SK-N-SH (cell line): ENCODE results near the gene ZDHHC8. TPM values are rescaled to one million over a fixed set of nuclear protein-coding genes. Genes with fewer than 3 reads are reported as not detected.

Experiments used
- CTCF ChIA-PET: fragments of 300-600, 350-600 bp; formaldehyde crosslinking; extraction: SDS; loops from one replicate; lab custom pipeline; 2021; lab: Yijun Ruan, JAX
- POLR2A ChIA-PET: fragments of 350-600 bp; sonication (Branson Sonifier 250); formaldehyde crosslinking; extraction: SDS; loops from one replicate; lab custom pipeline; 2020; ENCODE audit warnings: antibody characterized with exemption, inconsistent platforms; lab: Yijun Ruan, JAX
- DNase-seq: peaks from one replicate; pipeline ENCODE4 v3.0.0; 2012
- H2AFZ ChIP-seq: fragments of 200-600 bp; sonication (generic); 2 replicates; pipeline ENCODE4 v1.8.1; 2016; ENCODE audit warnings: antibody characterized with exemption, mild to moderate bottlenecking, low read depth
- H3F3A ChIP-seq: fragments of 200-600 bp; sonication (generic); replicated peaks from 2 replicates; pipeline ENCODE3; 2016; ENCODE audit warnings: antibody characterized with exemption, mild to moderate bottlenecking; ENCODE audit not compliant: insufficient read depth
- H3K27ac ChIP-seq, 2 experiments: fragments of 200-500 bp in 1 of 2; fragments of 200-600 bp in 1 of 2; sonication (Bioruptor generic) in 1 of 2; sonication (generic), shearing (Covaris generic) in 1 of 2; 2 replicates each; pipeline versions ENCODE4 v1.5.1 to v1.6.1; 2014 to 2016; ENCODE audit warnings: low read depth in 2 of 2, inconsistent platforms in 1 of 2, low read length in 1 of 2, mild to moderate bottlenecking in 1 of 2, mixed read lengths in 1 of 2
- H3K27me3 ChIP-seq: fragments of 200-600 bp; sonication (generic), shearing (Covaris generic); 2 replicates; pipeline ENCODE4 v1.6.1; 2016; ENCODE audit warnings: mixed run types; ENCODE audit not compliant: insufficient read depth
- H3K36me3 ChIP-seq, 2 experiments: fragments of 200-500 bp in 1 of 2; fragments of 200-600 bp in 1 of 2; sonication (Bioruptor generic) in 1 of 2; sonication (generic) in 1 of 2; replicated peaks in 1 of 2; 2 replicates each; pipeline versions ENCODE3 to v1.5.1; 2014 to 2016; ENCODE audit warnings: low read length in 1 of 2, mild to moderate bottlenecking in 1 of 2; ENCODE audit not compliant: insufficient read depth in 2 of 2, control insufficient read depth in 1 of 2
- H3K4me1 ChIP-seq, 2 experiments: fragments of 200-500 bp in 1 of 2; fragments of 200-600 bp in 1 of 2; sonication (Bioruptor generic) in 1 of 2; sonication (generic), shearing (Covaris generic) in 1 of 2; 2 replicates each; pipeline versions ENCODE4 v1.5.1 to v1.6.1; 2014 to 2016; ENCODE audit warnings: low read depth in 1 of 2, low read length in 1 of 2, mixed run types in 1 of 2; ENCODE audit not compliant: insufficient read depth in 2 of 2, control insufficient read depth in 1 of 2
- H3K4me2 ChIP-seq: fragments of 200-600 bp; sonication (generic), shearing (Covaris generic); 2 replicates; pipeline ENCODE4 v1.6.1; 2017; ENCODE audit warnings: mixed run types
- H3K4me3 ChIP-seq, 2 experiments: fragments of 200-500 bp in 1 of 2; fragments of 200-600 bp in 1 of 2; sonication (Bioruptor generic) in 1 of 2; sonication (generic), shearing (Covaris generic) in 1 of 2; 2 replicates each; pipeline versions ENCODE4 v1.5.1 to v1.8.1; 2014 to 2016; ENCODE audit warnings: low read depth in 2 of 2, inconsistent platforms in 1 of 2, low read length in 1 of 2, mild to moderate bottlenecking in 1 of 2, mixed read lengths in 1 of 2, moderate library complexity in 1 of 2
- H3K79me2 ChIP-seq: fragments of 200-600 bp; sonication (generic); 2 replicates; pipeline ENCODE4 v1.8.1; 2017; ENCODE audit warnings: mild to moderate bottlenecking; ENCODE audit not compliant: insufficient read depth
- H3K9ac ChIP-seq: fragments of 200-600 bp; sonication (generic); 2 replicates; pipeline ENCODE4 v1.6.1; 2017; ENCODE audit warnings: mixed run types
- H3K9me2 ChIP-seq: fragments of 200-600 bp; sonication (generic); 2 replicates; pipeline ENCODE4 v1.6.1; 2017; ENCODE audit warnings: mixed run types
- H3K9me3 ChIP-seq: fragments of 200-600 bp; sonication (generic); 2 replicates; pipeline ENCODE4 v1.6.1; 2017; ENCODE audit warnings: mixed run types, mild to moderate bottlenecking, moderate library complexity
- H4K20me1 ChIP-seq: fragments of 200-600 bp; sonication (generic); 2 replicates; pipeline ENCODE4 v1.6.1; 2017; ENCODE audit warnings: mild to moderate bottlenecking, mixed run types; ENCODE audit not compliant: insufficient read depth
- CTCF ChIP-seq: fragments of 200-600 bp; sonication (generic); IDR thresholded peaks from 2 replicates; pipeline ENCODE4 v1.6.1; 2017; ENCODE audit warnings: antibody characterized with exemption, mild to moderate bottlenecking, moderate library complexity
- ELF1 ChIP-seq: IDR thresholded peaks from 2 replicates; pipeline ENCODE4 v1.4.0; 2012
- IRF3 ChIP-seq: fragments of 150-350 bp; IDR thresholded peaks from 2 replicates; pipeline ENCODE4 v1.6.1; 2016; ENCODE audit warnings: mild to moderate bottlenecking, low read depth, low read length
- NRF1 ChIP-seq: IDR thresholded peaks from 2 replicates; pipeline ENCODE4 v1.6.1; 2012; ENCODE audit warnings: low read depth, mild to moderate bottlenecking, low read length
- POLR2AphosphoS5 ChIP-seq: IDR thresholded peaks from 2 replicates; pipeline ENCODE4 v1.6.1; 2012; ENCODE audit warnings: low read depth, low read length
- TAF1 ChIP-seq: IDR thresholded peaks from 2 replicates; pipeline ENCODE4 v1.6.1; 2012; ENCODE audit warnings: low read depth, mild to moderate bottlenecking, low read length, moderate library complexity, borderline replicate concordance
- YY1 ChIP-seq: IDR thresholded peaks from 2 replicates; pipeline ENCODE4 v1.4.0; 2012; ENCODE audit warnings: low read depth, mild to moderate bottlenecking
- WGBS: methylation state at CpG from one replicate; pipeline ENCODE4 v1.1.6; 2017; ENCODE audit warnings: low lambda C conversion rate; 5-methylcytosine and 5-hydroxymethylcytosine counted together
- polyA plus RNA-seq, 3 experiments: library from polyadenylated mRNA; depleted of rRNA; stranded (reverse); fragments of >200 nt; gene quantifications; 2 replicates each; pipeline ENCODE4 v1.2.3, GENCODE V29; 2012
- TF ChIP-seq, protein P1 (sequence below): IDR thresholded peaks from 2 replicates; pipeline ENCODE4 v1.6.1; 2012; ENCODE audit warnings: mild to moderate bottlenecking, low read depth, low read length, moderate library complexity

The ZDHHC8 gene
- polyA plus RNA-seq, 1 of the 3 experiments (the other 2 are of a cell fraction) = 65.3 TPM

DNA sequence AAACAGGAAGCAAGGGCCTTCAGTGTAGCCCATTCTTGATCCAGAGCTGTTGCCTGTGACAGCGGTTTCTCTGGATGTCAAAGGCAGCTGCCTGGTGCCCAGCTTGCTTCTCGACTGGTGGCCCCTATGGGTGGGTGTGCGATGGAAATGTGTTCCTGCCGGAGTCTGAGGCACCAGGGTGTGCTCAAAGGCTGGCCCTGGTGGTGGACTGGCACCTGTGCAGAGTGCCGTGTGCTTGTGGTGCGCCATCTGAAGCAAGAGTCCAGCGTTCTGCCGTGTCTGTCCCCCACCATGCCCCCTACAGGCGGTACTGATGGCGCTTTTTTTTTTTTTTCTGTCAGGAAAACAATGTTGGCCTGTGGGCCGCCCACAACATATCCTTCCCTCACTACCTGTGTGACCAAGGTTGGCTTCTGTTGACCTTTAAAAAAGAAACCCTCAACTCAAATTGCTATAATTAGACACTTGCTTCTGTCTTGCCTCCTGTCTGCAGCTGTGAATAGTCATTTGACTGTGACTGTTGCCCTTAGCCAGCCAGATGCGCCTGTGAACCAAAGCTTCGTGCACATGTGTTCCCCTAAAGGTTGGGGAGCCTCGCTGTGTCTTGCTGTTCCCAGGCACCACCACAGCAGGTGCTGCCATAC lies 20.4 kb upstream of the ZDHHC8 start (continued):
- TF ChIP-seq CTCF = peak; percentile 61
- TF ChIP-seq IRF3 = no peak
- TF ChIP-seq TAF1 = no peak
- no peak for TF ChIP-seq YY1
- no peak for TF ChIP-seq NRF1
- TF ChIP-seq, protein P1, sequence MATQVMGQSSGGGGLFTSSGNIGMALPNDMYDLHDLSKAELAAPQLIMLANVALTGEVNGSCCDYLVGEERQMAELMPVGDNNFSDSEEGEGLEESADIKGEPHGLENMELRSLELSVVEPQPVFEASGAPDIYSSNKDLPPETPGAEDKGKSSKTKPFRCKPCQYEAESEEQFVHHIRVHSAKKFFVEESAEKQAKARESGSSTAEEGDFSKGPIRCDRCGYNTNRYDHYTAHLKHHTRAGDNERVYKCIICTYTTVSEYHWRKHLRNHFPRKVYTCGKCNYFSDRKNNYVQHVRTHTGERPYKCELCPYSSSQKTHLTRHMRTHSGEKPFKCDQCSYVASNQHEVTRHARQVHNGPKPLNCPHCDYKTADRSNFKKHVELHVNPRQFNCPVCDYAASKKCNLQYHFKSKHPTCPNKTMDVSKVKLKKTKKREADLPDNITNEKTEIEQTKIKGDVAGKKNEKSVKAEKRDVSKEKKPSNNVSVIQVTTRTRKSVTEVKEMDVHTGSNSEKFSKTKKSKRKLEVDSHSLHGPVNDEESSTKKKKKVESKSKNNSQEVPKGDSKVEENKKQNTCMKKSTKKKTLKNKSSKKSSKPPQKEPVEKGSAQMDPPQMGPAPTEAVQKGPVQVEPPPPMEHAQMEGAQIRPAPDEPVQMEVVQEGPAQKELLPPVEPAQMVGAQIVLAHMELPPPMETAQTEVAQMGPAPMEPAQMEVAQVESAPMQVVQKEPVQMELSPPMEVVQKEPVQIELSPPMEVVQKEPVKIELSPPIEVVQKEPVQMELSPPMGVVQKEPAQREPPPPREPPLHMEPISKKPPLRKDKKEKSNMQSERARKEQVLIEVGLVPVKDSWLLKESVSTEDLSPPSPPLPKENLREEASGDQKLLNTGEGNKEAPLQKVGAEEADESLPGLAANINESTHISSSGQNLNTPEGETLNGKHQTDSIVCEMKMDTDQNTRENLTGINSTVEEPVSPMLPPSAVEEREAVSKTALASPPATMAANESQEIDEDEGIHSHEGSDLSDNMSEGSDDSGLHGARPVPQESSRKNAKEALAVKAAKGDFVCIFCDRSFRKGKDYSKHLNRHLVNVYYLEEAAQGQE = no peak

DNA sequence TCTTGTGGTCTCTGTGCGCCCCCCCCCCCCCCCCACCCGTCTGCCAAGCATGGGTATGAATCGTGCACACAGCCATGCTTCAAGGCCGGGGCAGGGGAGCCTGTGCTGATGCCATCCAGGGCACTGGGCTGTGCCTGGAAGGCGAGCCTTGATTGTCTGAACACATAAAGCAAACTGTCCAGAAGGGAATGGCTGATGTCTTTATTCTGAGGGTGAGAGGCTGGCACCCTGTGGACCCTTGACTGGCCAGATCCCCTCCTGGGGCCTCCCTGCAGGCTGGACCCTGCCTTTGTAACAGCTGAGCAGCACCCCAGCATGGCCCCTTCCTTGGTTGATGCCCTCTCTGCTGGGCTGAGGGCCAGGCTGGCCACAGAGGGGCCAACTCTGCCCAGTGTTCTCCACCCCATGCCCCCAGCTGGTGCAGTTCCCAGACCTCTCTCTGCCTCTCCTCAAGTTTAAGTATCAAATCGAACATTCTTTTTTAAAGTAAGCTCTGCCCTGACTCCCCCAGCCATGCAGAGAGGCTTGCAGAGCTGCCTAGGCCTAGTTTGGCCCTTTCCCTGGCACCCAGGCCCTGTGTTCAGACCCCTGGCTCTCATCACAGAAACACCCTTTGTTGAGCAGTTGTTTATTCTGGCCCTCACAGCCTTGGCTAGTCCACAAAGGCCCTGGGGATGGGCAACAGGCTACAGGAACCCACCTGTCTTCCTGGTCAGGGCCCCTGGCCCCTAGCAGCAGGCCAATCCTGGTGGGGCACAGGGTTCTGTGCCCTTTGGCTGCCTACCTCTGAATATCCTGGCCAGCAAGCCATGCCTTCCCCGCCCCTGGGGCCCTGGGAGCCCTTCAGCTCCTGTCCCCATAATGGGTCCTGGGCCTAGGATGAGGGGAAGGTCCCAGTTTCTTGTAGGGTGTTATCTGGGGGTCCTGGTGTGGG lies 19.6 kb upstream of the ZDHHC8 start:
- Histone ChIP-seq H3K9me3 (no peaks in the 10 kb centered on the region), H2AFZ (no peak overlapping the region), H3K4me1 (peaks cover 7 to 14% of the 10 kb centered on the region in 2 experiments; a peak in 1 of 4 replicates), H3K27ac (no peak overlapping the region; a peak in 1 of 4 replicates), H3K9me2 (no peaks in the 10 kb centered on the region), H4K20me1 (0 out of 2 replicates have a peak, but pooled peaks cover 8% of the 10 kb centered on the region), H3K4me3 (no peak overlapping the region), H3K79me2 (peaks cover 27% of the 10 kb centered on the region), H3F3A (peaks cover 16% of the 10 kb centered on the region), H3K36me3 (peaks cover 21 to 84% of the 10 kb centered on the region in 2 experiments), H3K27me3 (no peaks in the 10 kb centered on the region), H3K4me2 (no peak overlapping the region), H3K9ac (no peak overlapping the region)
- ChIA-PET POLR2A (no interaction called here), CTCF (interaction anchor here (0.7 to 2.3 kb wide), 10 partner anchors 10 to 153 kb away, joined by 3 to 10 read pairs (median 3); no protein-coding TSS in a partner anchor)
- 81% methylated on average over 2 of the region's 7 CpGs for WGBS
- DNase-seq = no peak
- TF ChIP-seq POLR2AphosphoS5 (peak; percentile 30; the same call in 1 of the 2 replicates), ELF1 (no peak)
